Kidney epithelial cell (primary cell): ENCODE data around the gene MRTFB. TPM values are rescaled to one million over a fixed set of nuclear protein-coding genes. Genes with fewer than 3 reads are reported as not detected.

ENCODE experiments used
- DNase-seq: peaks from one replicate; pipeline ENCODE4 v3.0.0-alpha.2; 2010; ENCODE audit warnings: low read depth
- H3K27me3 ChIP-seq: 2 replicates; pipeline ENCODE4 v1.6.0; 2011; ENCODE audit warnings: low read length; ENCODE audit not compliant: control insufficient read depth, insufficient read depth
- H3K36me3 ChIP-seq: 2 replicates; pipeline ENCODE4 v1.5.1; 2011; ENCODE audit warnings: low read length; ENCODE audit not compliant: control insufficient read depth, insufficient read depth
- H3K4me3 ChIP-seq: 2 replicates; pipeline ENCODE4 v1.5.1; 2011; ENCODE audit warnings: low read depth, mild to moderate bottlenecking, control low read depth, low read length
- total RNA-seq: library from RNA; depleted of rRNA; stranded (reverse); fragments of >200 nt; gene quantifications from 2 replicates; pipeline ENCODE4 v1.2.3, GENCODE V29; 2015
- TF ChIP-seq, protein P1 (sequence below): IDR thresholded peaks from 2 replicates; pipeline ENCODE4 v1.5.1; 2011; ENCODE audit warnings: mild to moderate bottlenecking, moderate library complexity, low read length, control low read depth, inconsistent platforms; ENCODE audit not compliant: insufficient read depth, poor library complexity, severe bottlenecking

The MRTFB gene
- total RNA-seq, 1 donor from 2014 or later, result 15.8 TPM

GRCh38 chr16:14035092-14035491 is 36.0 kb upstream of the MRTFB start:
- Histone ChIP-seq H3K27me3 (no peaks in the 10 kb centered on the region), H3K4me3 (no peak overlapping the region), H3K36me3 (no peaks in the 10 kb centered on the region)
- TF ChIP-seq, protein P1, sequence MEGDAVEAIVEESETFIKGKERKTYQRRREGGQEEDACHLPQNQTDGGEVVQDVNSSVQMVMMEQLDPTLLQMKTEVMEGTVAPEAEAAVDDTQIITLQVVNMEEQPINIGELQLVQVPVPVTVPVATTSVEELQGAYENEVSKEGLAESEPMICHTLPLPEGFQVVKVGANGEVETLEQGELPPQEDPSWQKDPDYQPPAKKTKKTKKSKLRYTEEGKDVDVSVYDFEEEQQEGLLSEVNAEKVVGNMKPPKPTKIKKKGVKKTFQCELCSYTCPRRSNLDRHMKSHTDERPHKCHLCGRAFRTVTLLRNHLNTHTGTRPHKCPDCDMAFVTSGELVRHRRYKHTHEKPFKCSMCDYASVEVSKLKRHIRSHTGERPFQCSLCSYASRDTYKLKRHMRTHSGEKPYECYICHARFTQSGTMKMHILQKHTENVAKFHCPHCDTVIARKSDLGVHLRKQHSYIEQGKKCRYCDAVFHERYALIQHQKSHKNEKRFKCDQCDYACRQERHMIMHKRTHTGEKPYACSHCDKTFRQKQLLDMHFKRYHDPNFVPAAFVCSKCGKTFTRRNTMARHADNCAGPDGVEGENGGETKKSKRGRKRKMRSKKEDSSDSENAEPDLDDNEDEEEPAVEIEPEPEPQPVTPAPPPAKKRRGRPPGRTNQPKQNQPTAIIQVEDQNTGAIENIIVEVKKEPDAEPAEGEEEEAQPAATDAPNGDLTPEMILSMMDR, result no peak
- DNase-seq, result no peak

DNA sequence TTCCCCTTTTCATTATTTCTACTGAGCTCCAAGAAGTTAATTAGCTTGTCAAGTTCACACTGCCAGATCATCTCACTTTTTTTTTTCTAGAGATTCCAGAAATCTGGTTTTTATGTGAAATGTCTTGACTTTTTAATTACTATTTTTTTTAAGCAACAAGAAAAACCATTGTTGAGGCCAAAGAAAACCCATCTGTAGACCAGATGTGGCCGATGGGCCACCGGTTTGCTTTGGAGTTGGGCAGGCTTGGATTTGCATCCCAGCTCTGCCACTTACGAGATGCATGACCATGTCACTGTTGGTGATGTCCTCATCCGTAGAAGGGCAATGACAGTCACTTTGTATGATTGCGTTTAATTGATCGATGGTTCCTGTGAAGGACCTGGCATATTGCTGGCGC is 34.2 kb upstream of the MRTFB start:
- no peaks in the 10 kb centered on the region for H3K27me3 ChIP-seq
- TF ChIP-seq, protein P1, result no peak
- H3K4me3 ChIP-seq, result no peak overlapping the region
- H3K36me3 ChIP-seq, result no peaks in the 10 kb centered on the region
- DNase-seq, result no peak

- TF ChIP-seq, protein P1, result no peak
- no peak overlapping the region for H3K4me3 ChIP-seq
Measured at GRCh38 chr16:14037960-14038359, 33.2 kb upstream of the MRTFB start.

DNA sequence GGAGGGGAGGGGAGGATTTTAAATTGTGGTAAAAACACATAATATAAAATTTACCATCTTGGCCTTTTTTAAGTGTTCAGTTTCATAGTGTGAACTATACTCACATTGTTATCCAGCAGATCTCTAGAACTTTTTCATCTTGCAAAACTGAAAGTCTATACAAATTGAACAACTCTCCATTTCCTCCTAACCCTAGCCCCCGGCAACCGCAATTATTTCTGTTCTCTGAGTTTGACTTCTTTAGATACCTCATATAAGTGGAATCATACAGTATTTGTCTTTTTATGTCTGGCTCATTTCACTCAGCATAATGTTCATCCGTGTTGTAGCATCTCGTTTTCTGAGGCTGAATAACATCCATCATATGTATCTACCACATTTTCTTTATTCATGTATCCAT is 30.0 kb upstream of the MRTFB start:
- Histone ChIP-seq H3K36me3 (no peaks in the 10 kb centered on the region), H3K4me3 (no peak overlapping the region), H3K27me3 (no peaks in the 10 kb centered on the region)
- TF ChIP-seq, protein P1, result no peak
- DNase-seq, result no peak

More at GRCh38 chr16:14037960-14038359, 33.2 kb upstream of the MRTFB start:
- Histone ChIP-seq H3K27me3 (no peaks in the 10 kb centered on the region), H3K36me3 (no peaks in the 10 kb centered on the region)
- DNase-seq, result no peak

GRCh38 chr16:14042706-14043105 is 28.4 kb upstream of the MRTFB start:
- Histone ChIP-seq H3K27me3 (no peaks in the 10 kb centered on the region), H3K4me3 (no peak overlapping the region), H3K36me3 (no peaks in the 10 kb centered on the region)
- TF ChIP-seq, protein P1, result no peak
- DNase-seq, result no peak

DNA sequence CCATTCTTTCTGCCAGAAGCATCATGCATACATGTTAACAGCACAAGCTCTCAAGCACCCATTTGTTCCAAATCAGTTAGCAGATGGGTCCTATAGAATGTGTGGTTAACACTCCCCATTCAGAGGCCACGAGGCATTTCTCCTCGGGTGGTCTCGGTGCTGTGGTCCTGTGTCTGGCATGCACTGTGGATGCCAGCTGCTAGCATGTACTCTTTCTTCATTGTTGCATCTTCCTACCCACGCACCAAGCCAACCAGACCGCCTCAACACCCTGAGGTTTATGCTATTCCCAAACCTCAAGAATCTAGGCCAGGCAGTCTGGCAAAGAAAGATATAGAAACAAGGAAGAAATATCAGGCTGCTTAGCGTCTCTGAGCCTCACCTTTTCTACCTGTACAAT is 27.8 kb upstream of the MRTFB start:
- no peak for DNase-seq
- Histone ChIP-seq H3K27me3 (no peaks in the 10 kb centered on the region), H3K4me3 (no peak overlapping the region), H3K36me3 (no peaks in the 10 kb centered on the region)
- TF ChIP-seq, protein P1, result no peak
